ENCODE results near the gene ZXDB.
"Not testable (repeated sequence)": the region's sequence is repeated elsewhere in the genome, so short reads cannot be mapped to it uniquely, and the experiment has no call there.

DNA sequence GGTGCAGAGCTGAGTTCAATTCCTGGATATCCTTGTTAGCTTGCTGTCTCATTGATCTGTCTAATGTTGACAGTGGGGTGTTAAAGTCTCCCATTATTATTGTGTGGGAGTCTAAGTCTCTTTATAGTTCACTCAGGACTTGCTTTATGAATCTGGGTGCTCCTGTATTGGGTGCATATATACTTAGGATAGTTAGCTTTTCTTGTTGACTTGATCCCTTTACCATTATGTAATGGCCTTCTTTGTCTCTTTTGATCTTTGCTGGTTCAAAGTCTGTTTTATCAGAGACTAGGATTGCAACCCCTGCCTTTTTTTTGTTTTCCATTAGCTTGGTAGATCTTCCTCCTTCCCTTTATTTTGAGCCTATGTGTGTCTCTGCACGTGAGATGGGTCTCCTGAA lies 21.5 kb downstream of the ZXDB start:
- not testable (repeated sequence) for TF ChIP-seq POLR2A (IDR thresholded peaks at IDR 0.05; ENCODE audit: low read length); ESRRA (IDR thresholded peaks at IDR 0.05; ENCODE audit: borderline replicate concordance, low read length); NPAS2 (CRISPR knock-in tag; IDR thresholded peaks at IDR 0.05; ENCODE audit: borderline replicate concordance); CHD4 (IDR thresholded peaks at IDR 0.05; ENCODE audit: borderline replicate concordance); EP300 (IDR thresholded peaks at IDR 0.05)
- TF ChIP-seq, protein P1, sequence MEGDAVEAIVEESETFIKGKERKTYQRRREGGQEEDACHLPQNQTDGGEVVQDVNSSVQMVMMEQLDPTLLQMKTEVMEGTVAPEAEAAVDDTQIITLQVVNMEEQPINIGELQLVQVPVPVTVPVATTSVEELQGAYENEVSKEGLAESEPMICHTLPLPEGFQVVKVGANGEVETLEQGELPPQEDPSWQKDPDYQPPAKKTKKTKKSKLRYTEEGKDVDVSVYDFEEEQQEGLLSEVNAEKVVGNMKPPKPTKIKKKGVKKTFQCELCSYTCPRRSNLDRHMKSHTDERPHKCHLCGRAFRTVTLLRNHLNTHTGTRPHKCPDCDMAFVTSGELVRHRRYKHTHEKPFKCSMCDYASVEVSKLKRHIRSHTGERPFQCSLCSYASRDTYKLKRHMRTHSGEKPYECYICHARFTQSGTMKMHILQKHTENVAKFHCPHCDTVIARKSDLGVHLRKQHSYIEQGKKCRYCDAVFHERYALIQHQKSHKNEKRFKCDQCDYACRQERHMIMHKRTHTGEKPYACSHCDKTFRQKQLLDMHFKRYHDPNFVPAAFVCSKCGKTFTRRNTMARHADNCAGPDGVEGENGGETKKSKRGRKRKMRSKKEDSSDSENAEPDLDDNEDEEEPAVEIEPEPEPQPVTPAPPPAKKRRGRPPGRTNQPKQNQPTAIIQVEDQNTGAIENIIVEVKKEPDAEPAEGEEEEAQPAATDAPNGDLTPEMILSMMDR (IDR thresholded peaks at IDR 0.05), result not testable (repeated sequence)
